ENCODE data around the gene SLC4A11. TPM values are rescaled to one million over a fixed set of nuclear protein-coding genes. Genes with fewer than 3 reads are reported as not detected.

The SLC4A11 gene
- total and polyA plus RNA-seq, 10 of the 15 experiments (the other 5 are each of a cell fraction or from before 2014, with no cell fraction given), result 0.07 to 2.3 (median 1.1) TPM

- TF ChIP-seq, protein P1, sequence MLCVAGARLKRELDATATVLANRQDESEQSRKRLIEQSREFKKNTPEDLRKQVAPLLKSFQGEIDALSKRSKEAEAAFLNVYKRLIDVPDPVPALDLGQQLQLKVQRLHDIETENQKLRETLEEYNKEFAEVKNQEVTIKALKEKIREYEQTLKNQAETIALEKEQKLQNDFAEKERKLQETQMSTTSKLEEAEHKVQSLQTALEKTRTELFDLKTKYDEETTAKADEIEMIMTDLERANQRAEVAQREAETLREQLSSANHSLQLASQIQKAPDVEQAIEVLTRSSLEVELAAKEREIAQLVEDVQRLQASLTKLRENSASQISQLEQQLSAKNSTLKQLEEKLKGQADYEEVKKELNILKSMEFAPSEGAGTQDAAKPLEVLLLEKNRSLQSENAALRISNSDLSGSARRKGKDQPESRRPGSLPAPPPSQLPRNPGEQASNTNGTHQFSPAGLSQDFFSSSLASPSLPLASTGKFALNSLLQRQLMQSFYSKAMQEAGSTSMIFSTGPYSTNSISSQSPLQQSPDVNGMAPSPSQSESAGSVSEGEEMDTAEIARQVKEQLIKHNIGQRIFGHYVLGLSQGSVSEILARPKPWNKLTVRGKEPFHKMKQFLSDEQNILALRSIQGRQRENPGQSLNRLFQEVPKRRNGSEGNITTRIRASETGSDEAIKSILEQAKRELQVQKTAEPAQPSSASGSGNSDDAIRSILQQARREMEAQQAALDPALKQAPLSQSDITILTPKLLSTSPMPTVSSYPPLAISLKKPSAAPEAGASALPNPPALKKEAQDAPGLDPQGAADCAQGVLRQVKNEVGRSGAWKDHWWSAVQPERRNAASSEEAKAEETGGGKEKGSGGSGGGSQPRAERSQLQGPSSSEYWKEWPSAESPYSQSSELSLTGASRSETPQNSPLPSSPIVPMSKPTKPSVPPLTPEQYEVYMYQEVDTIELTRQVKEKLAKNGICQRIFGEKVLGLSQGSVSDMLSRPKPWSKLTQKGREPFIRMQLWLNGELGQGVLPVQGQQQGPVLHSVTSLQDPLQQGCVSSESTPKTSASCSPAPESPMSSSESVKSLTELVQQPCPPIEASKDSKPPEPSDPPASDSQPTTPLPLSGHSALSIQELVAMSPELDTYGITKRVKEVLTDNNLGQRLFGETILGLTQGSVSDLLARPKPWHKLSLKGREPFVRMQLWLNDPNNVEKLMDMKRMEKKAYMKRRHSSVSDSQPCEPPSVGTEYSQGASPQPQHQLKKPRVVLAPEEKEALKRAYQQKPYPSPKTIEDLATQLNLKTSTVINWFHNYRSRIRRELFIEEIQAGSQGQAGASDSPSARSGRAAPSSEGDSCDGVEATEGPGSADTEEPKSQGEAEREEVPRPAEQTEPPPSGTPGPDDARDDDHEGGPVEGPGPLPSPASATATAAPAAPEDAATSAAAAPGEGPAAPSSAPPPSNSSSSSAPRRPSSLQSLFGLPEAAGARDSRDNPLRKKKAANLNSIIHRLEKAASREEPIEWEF (IDR thresholded peaks at IDR 0.05; ENCODE audit: insufficient replicate concordance, low read depth, low read length), result no peak
- TF ChIP-seq SIN3A (IDR thresholded peaks at IDR 0.05; ENCODE audit: low read depth, low read length), result peak; percentile 32; the same call in 1 of the 2 replicates
- 0 out of 2 replicates have a peak, but pooled peaks have one; percentile 15 for TF ChIP-seq NKRF (conservative IDR thresholded peaks at IDR 0.05)
- TF ChIP-seq, protein P2, sequence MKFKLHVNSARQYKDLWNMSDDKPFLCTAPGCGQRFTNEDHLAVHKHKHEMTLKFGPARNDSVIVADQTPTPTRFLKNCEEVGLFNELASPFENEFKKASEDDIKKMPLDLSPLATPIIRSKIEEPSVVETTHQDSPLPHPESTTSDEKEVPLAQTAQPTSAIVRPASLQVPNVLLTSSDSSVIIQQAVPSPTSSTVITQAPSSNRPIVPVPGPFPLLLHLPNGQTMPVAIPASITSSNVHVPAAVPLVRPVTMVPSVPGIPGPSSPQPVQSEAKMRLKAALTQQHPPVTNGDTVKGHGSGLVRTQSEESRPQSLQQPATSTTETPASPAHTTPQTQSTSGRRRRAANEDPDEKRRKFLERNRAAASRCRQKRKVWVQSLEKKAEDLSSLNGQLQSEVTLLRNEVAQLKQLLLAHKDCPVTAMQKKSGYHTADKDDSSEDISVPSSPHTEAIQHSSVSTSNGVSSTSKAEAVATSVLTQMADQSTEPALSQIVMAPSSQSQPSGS (IDR thresholded peaks at IDR 0.05; ENCODE audit: low read length), result no peak
- peak; percentile 43 for TF ChIP-seq EED (IDR thresholded peaks at IDR 0.05; ENCODE audit: low read depth)
These were observed 35.5 kb downstream of the SLC4A11 start (continued) for GRCh38 chr20:3203315-3204123.

Data from GM12878 (cell line).